Measurements from ENCODE around the gene NELFB. TPM values are rescaled to one million over a fixed set of nuclear protein-coding genes. Genes with fewer than 3 reads are reported as not detected.

NELFB gene
- total and polyA plus RNA-seq, 5 donors from 2014 or later, result 22.3 to 46.4 (median 24.1) TPM

- no peaks in the 10 kb centered on the region for H3K27me3 Mint-ChIP-seq
- peak overlapping the region in 1 of 4 donors; percentile 15 for H3K4me3 Mint-ChIP-seq
- no peaks in the 10 kb centered on the region for H3K36me3 ChIP-seq (ENCODE audit: control insufficient read depth, insufficient read depth, low read length)
- peaks cover 23% of the 10 kb centered on the region for H3K4me1 ChIP-seq (ENCODE audit: control insufficient read depth, insufficient read depth, low read length, poor library complexity, severe bottlenecking)
- no peaks in the 10 kb centered on the region for H3K27me3 ChIP-seq (ENCODE audit: control insufficient read depth, insufficient read depth, low read length)
- H3K9me3 ChIP-seq (ENCODE audit: control insufficient read depth in 2 of 2, low read length in 2 of 2), result no peaks in the 10 kb centered on the region
- H3K36me3 Mint-ChIP-seq, result no peaks in the 10 kb centered on the region
- H3K4me3 ChIP-seq (ENCODE audit: low read depth, low read length), result no peak overlapping the region
- H3K9me3 Mint-ChIP-seq, result no peaks in the 10 kb centered on the region
- H3K27ac ChIP-seq (ENCODE audit: insufficient read depth, low read length, poor library complexity, severe bottlenecking), result no peak overlapping the region
- H3K27ac Mint-ChIP-seq, result no peak overlapping the region
- DNase-seq (no peak), ATAC-seq (ENCODE audit: low read depth in 2 of 2) (no peak)
- peaks cover 0 to 2% (median 0%) of the 10 kb centered on the region in 4 donors for H3K4me1 Mint-ChIP-seq
Observed at GRCh38 chr9:137313956-137314560, 58.9 kb downstream of the NELFB start.

GRCh38 chr9:137314561-137315560 lies 59.7 kb downstream of the NELFB start:
- Mint-ChIP-seq H3K4me3 (no peak overlapping the region), H3K27me3 (no peaks in the 10 kb centered on the region), H3K36me3 (no peaks in the 10 kb centered on the region), H3K27ac (no peak overlapping the region), H3K4me1 (peaks cover 0 to 7% (median 0%) of the 10 kb centered on the region in 4 donors), H3K9me3 (no peaks in the 10 kb centered on the region)
- no peaks in the 10 kb centered on the region for H3K36me3 ChIP-seq (ENCODE audit: control insufficient read depth, insufficient read depth, low read length)
- no peak for DNase-seq
- H3K4me1 ChIP-seq (ENCODE audit: control insufficient read depth, insufficient read depth, low read length, poor library complexity, severe bottlenecking), result peaks cover 31% of the 10 kb centered on the region
- no peaks in the 10 kb centered on the region for H3K9me3 ChIP-seq (ENCODE audit: control insufficient read depth in 2 of 2, low read length in 2 of 2)
- ATAC-seq (ENCODE audit: low read depth in 2 of 2), result no peak
- no peak overlapping the region for H3K27ac ChIP-seq (ENCODE audit: insufficient read depth, low read length, poor library complexity, severe bottlenecking)
- no peak overlapping the region for H3K4me3 ChIP-seq (ENCODE audit: low read depth, low read length)
- no peaks in the 10 kb centered on the region for H3K27me3 ChIP-seq (ENCODE audit: control insufficient read depth, insufficient read depth, low read length)

- H3K27ac ChIP-seq (ENCODE audit: insufficient read depth, low read length, poor library complexity, severe bottlenecking), result no peak overlapping the region
- Mint-ChIP-seq H3K4me3 (no peak overlapping the region), H3K27me3 (no peaks in the 10 kb centered on the region), H3K9me3 (no peaks in the 10 kb centered on the region), H3K27ac (no peak overlapping the region), H3K36me3 (no peaks in the 10 kb centered on the region), H3K4me1 (peaks cover 0 to 9% (median 0%) of the 10 kb centered on the region in 4 donors)
- peaks cover 39% of the 10 kb centered on the region for H3K4me1 ChIP-seq (ENCODE audit: control insufficient read depth, insufficient read depth, low read length, poor library complexity, severe bottlenecking)
- no peaks in the 10 kb centered on the region for H3K27me3 ChIP-seq (ENCODE audit: control insufficient read depth, insufficient read depth, low read length)
- no peak for ATAC-seq (ENCODE audit: low read depth in 2 of 2)
- DNase-seq, result no peak
- no peak overlapping the region for H3K4me3 ChIP-seq (ENCODE audit: low read depth, low read length)
- no peaks in the 10 kb centered on the region for H3K36me3 ChIP-seq (ENCODE audit: control insufficient read depth, insufficient read depth, low read length)
- H3K9me3 ChIP-seq (ENCODE audit: control insufficient read depth in 2 of 2, low read length in 2 of 2), result no peaks in the 10 kb centered on the region
Observed at GRCh38 chr9:137315581-137316011, 60.5 kb downstream of the NELFB start.

GRCh38 chr9:137316012-137316981 lies 61.2 kb downstream of the NELFB start:
- no peak overlapping the region for H3K4me3 Mint-ChIP-seq
- H3K27me3 Mint-ChIP-seq, result no peaks in the 10 kb centered on the region
- no peak overlapping the region for H3K27ac Mint-ChIP-seq
- peaks cover 0 to 11% (median 0%) of the 10 kb centered on the region in 4 donors for H3K4me1 Mint-ChIP-seq
- no peaks in the 10 kb centered on the region for H3K36me3 Mint-ChIP-seq
- Histone ChIP-seq H3K4me1 (ENCODE audit: control insufficient read depth, insufficient read depth, low read length, poor library complexity, severe bottlenecking) (peaks cover 42% of the 10 kb centered on the region), H3K27ac (ENCODE audit: insufficient read depth, low read length, poor library complexity, severe bottlenecking) (no peak overlapping the region), H3K36me3 (ENCODE audit: control insufficient read depth, insufficient read depth, low read length) (no peaks in the 10 kb centered on the region), H3K4me3 (ENCODE audit: low read depth, low read length) (no peak overlapping the region), H3K27me3 (ENCODE audit: control insufficient read depth, insufficient read depth, low read length) (no peaks in the 10 kb centered on the region), H3K9me3 (ENCODE audit: control insufficient read depth in 2 of 2, low read length in 2 of 2) (no peaks in the 10 kb centered on the region)
- DNase-seq, result no peak
- no peak for ATAC-seq (ENCODE audit: low read depth in 2 of 2)
- no peaks in the 10 kb centered on the region for H3K9me3 Mint-ChIP-seq

- Mint-ChIP-seq H3K4me1 (peaks cover 0 to 16% (median 0%) of the 10 kb centered on the region in 4 donors), H3K4me3 (no peak overlapping the region), H3K27ac (no peak overlapping the region), H3K36me3 (no peaks in the 10 kb centered on the region), H3K9me3 (no peaks in the 10 kb centered on the region), H3K27me3 (no peaks in the 10 kb centered on the region)
- H3K27me3 ChIP-seq (ENCODE audit: control insufficient read depth, insufficient read depth, low read length), result no peaks in the 10 kb centered on the region
- H3K4me3 ChIP-seq (ENCODE audit: low read depth, low read length), result no peak overlapping the region
- no peaks in the 10 kb centered on the region for H3K36me3 ChIP-seq (ENCODE audit: control insufficient read depth, insufficient read depth, low read length)
- DNase-seq (no peak), ATAC-seq (ENCODE audit: low read depth in 2 of 2) (no peak)
- H3K27ac ChIP-seq (ENCODE audit: insufficient read depth, low read length, poor library complexity, severe bottlenecking), result no peak overlapping the region
- H3K4me1 ChIP-seq (ENCODE audit: control insufficient read depth, insufficient read depth, low read length, poor library complexity, severe bottlenecking), result peaks cover 36% of the 10 kb centered on the region
- no peaks in the 10 kb centered on the region for H3K9me3 ChIP-seq (ENCODE audit: control insufficient read depth in 2 of 2, low read length in 2 of 2)
Observed at GRCh38 chr9:137317021-137317717, 62.0 kb downstream of the NELFB start.

- H3K4me3 Mint-ChIP-seq, result no peak overlapping the region
- ATAC-seq (ENCODE audit: low read depth in 2 of 2), result no peak
Observed at GRCh38 chr9:137317718-137318511, 62.8 kb downstream of the NELFB start.

More at GRCh38 chr9:137317718-137318511, 62.8 kb downstream of the NELFB start:
- H3K9me3 Mint-ChIP-seq, result no peaks in the 10 kb centered on the region
- Histone ChIP-seq H3K36me3 (ENCODE audit: control insufficient read depth, insufficient read depth, low read length) (no peaks in the 10 kb centered on the region), H3K4me3 (ENCODE audit: low read depth, low read length) (no peak overlapping the region), H3K27me3 (ENCODE audit: control insufficient read depth, insufficient read depth, low read length) (no peaks in the 10 kb centered on the region), H3K9me3 (ENCODE audit: control insufficient read depth in 2 of 2, low read length in 2 of 2) (no peaks in the 10 kb centered on the region), H3K4me1 (ENCODE audit: control insufficient read depth, insufficient read depth, low read length, poor library complexity, severe bottlenecking) (peaks cover 36% of the 10 kb centered on the region), H3K27ac (ENCODE audit: insufficient read depth, low read length, poor library complexity, severe bottlenecking) (no peak overlapping the region)
- H3K36me3 Mint-ChIP-seq, result no peaks in the 10 kb centered on the region
- H3K27me3 Mint-ChIP-seq, result no peaks in the 10 kb centered on the region
- no peak for DNase-seq
- no peak overlapping the region for H3K27ac Mint-ChIP-seq
- H3K4me1 Mint-ChIP-seq, result peaks cover 0 to 16% (median 0%) of the 10 kb centered on the region in 4 donors
